Bronchial epithelial cell (primary cell): ENCODE results near the gene CCDC86. TPM values are rescaled to one million over a fixed set of nuclear protein-coding genes. Genes with fewer than 3 reads are reported as not detected.

Experiments
- DNase-seq: peaks from one replicate; pipeline ENCODE4 v3.0.0-alpha.2; 2010; ENCODE audit warnings: low read depth
- FAIRE-seq: peaks from 2 replicates; lab custom pipeline; 2011; peaks lifted over from hg19 to GRCh38; lab: Jason Lieb, UNC
- H3K27me3 ChIP-seq: 2 replicates; pipeline ENCODE4 v1.5.1; 2011; ENCODE audit warnings: low read length; ENCODE audit not compliant: control insufficient read depth, insufficient read depth
- H3K36me3 ChIP-seq: 2 replicates; pipeline ENCODE4 v1.5.1; 2011; ENCODE audit warnings: low read length; ENCODE audit not compliant: control insufficient read depth, insufficient read depth
- H3K4me3 ChIP-seq: 2 replicates; pipeline ENCODE4 v1.5.1; 2011; ENCODE audit warnings: mild to moderate bottlenecking, low read depth, low read length, control low read depth
- CTCF ChIP-seq: IDR thresholded peaks from 2 replicates; pipeline ENCODE4 v1.5.1; 2011; ENCODE audit warnings: mild to moderate bottlenecking, moderate library complexity, low read length, control low read depth, inconsistent platforms; ENCODE audit not compliant: insufficient read depth, severe bottlenecking
- total RNA-seq: library from RNA; depleted of rRNA; stranded (reverse); fragments of >200 nt; gene quantifications from 2 replicates; pipeline ENCODE4 v1.2.1, GENCODE V29; 2014

Gene CCDC86
- total RNA-seq, 1 donor from 2014 or later, result 7.4 TPM

GRCh38 chr11:60801194-60801593, 40.7 kb upstream of the CCDC86 start:
- Histone ChIP-seq H3K36me3 (no peaks in the 10 kb centered on the region), H3K27me3 (no peaks in the 10 kb centered on the region), H3K4me3 (no peak overlapping the region)
- no peak for TF ChIP-seq CTCF
- no peak for FAIRE-seq
- no peak for DNase-seq

GRCh38 chr11:60803273-60803936, 38.5 kb upstream of the CCDC86 start:
- Histone ChIP-seq H3K4me3 (no peak overlapping the region), H3K27me3 (no peaks in the 10 kb centered on the region), H3K36me3 (no peaks in the 10 kb centered on the region)
- TF ChIP-seq CTCF, result no peak
- FAIRE-seq (no peak), DNase-seq (no peak)

GRCh38 chr11:60809249-60809648, 32.7 kb upstream of the CCDC86 start:
- Histone ChIP-seq H3K36me3 (no peaks in the 10 kb centered on the region), H3K4me3 (no peak overlapping the region), H3K27me3 (no peaks in the 10 kb centered on the region)
- no peak for FAIRE-seq
- TF ChIP-seq CTCF, result no peak
- DNase-seq, result no peak

- no peaks in the 10 kb centered on the region for H3K27me3 ChIP-seq
- FAIRE-seq (no peak), DNase-seq (no peak)
- TF ChIP-seq CTCF, result no peak
- no peaks in the 10 kb centered on the region for H3K36me3 ChIP-seq
- H3K4me3 ChIP-seq, result no peak overlapping the region
These were observed 32.2 kb upstream of the CCDC86 start for GRCh38 chr11:60809691-60810090.

- TF ChIP-seq CTCF, result no peak
- Histone ChIP-seq H3K36me3 (no peaks in the 10 kb centered on the region), H3K27me3 (no peaks in the 10 kb centered on the region), H3K4me3 (no peak overlapping the region)
- no peak for FAIRE-seq
- no peak for DNase-seq
These were observed 31.8 kb upstream of the CCDC86 start for GRCh38 chr11:60810151-60810550.

- no peak for DNase-seq
- no peak for FAIRE-seq
- Histone ChIP-seq H3K36me3 (no peaks in the 10 kb centered on the region), H3K27me3 (no peaks in the 10 kb centered on the region), H3K4me3 (no peak overlapping the region)
- TF ChIP-seq CTCF, result no peak
These were observed 31.3 kb upstream of the CCDC86 start for GRCh38 chr11:60810569-60810968.
